HEK293 (cell line): Measurements from ENCODE around the gene PTCRA.

Source experiments
- CTCF ChIA-PET: fragments of 350-600 bp; formaldehyde crosslinking; extraction: SDS; loops from one replicate; lab custom pipeline; 2021; ENCODE audit warnings: antibody characterized with exemption; lab: Yijun Ruan, JAX
- POLR2A ChIA-PET: fragments of 300-600 bp; formaldehyde crosslinking; extraction: SDS; loops from one replicate; lab custom pipeline; 2020; ENCODE audit warnings: antibody characterized with exemption, inconsistent platforms; lab: Yijun Ruan, JAX
- H3K27ac ChIP-seq: fragments of 200-500 bp; sonication (Bioruptor generic); 2 replicates; pipeline ENCODE4 v1.5.1; 2014; ENCODE audit warnings: low read depth, low read length, control low read depth, inconsistent platforms; ENCODE audit errors: extremely low read depth
- H3K36me3 ChIP-seq, 2 experiments: fragments of 200-500 bp in 1 of 2; sonication (Bioruptor generic) in 1 of 2; 1 replicate in 1 of 2; 2 replicates in 1 of 2; pipeline ENCODE4 v1.5.1; 2014 to 2017; ENCODE audit warnings: inconsistent platforms in 2 of 2, low read length in 2 of 2; ENCODE audit not compliant: control insufficient read depth in 2 of 2, insufficient read depth in 1 of 2
- H3K4me1 ChIP-seq: fragments of 200-500 bp; sonication (Bioruptor generic); 2 replicates; pipeline ENCODE4 v1.5.1; 2014; ENCODE audit warnings: mild to moderate bottlenecking, low read length, inconsistent platforms; ENCODE audit not compliant: control insufficient read depth, insufficient read depth
- H3K4me3 ChIP-seq: 2 replicates; pipeline ENCODE4 v1.5.1; 2011; ENCODE audit warnings: low read depth, mild to moderate bottlenecking, control low read depth, low read length, moderate library complexity
- H3K9me3 ChIP-seq: fragments of 200-500 bp; sonication (Bioruptor generic); 2 replicates; pipeline ENCODE4 v1.5.1; 2014; ENCODE audit warnings: low read depth, low read length, inconsistent platforms; ENCODE audit not compliant: control insufficient read depth, insufficient read depth
- MEIS1 ChIP-seq: sonication (generic); formaldehyde crosslinking; IDR thresholded peaks from 2 replicates; pipeline ENCODE4 v1.8.1; 2022; ENCODE audit warnings: missing genetic modification reagents, mild to moderate bottlenecking, borderline replicate concordance
- RBAK ChIP-seq: fragments of 450-650 bp; formaldehyde crosslinking; IDR thresholded peaks from 2 replicates; pipeline ENCODE4 v1.5.1; 2016; ENCODE audit warnings: missing biosample characterization, missing genetic modification characterization
- SCRT2 ChIP-seq: fragments of 450-650 bp; formaldehyde crosslinking; IDR thresholded peaks from 2 replicates; pipeline ENCODE4 v1.5.1; 2016; ENCODE audit warnings: missing biosample characterization, missing genetic modification characterization
- ZBTB20 ChIP-seq: fragments of 450-650 bp; formaldehyde crosslinking; IDR thresholded peaks from 2 replicates; pipeline ENCODE4 v1.5.1; 2016; ENCODE audit warnings: missing biosample characterization, missing genetic modification characterization
- ZNF112 ChIP-seq: fragments of 450-650 bp; formaldehyde crosslinking; IDR thresholded peaks from 2 replicates; pipeline ENCODE4 v1.5.0; 2017; ENCODE audit warnings: missing biosample characterization, missing genetic modification characterization
- ZNF133 ChIP-seq: fragments of 450-650 bp; formaldehyde crosslinking; IDR thresholded peaks from 2 replicates; pipeline ENCODE4 v1.5.1; 2016; ENCODE audit warnings: missing biosample characterization, missing genetic modification characterization
- ZNF16 ChIP-seq: fragments of 450-650 bp; formaldehyde crosslinking; IDR thresholded peaks from 2 replicates; pipeline ENCODE4 v1.5.1; 2016; ENCODE audit warnings: low read depth, missing biosample characterization, missing genetic modification characterization
- ZNF292 ChIP-seq: fragments of 450-650 bp; formaldehyde crosslinking; IDR thresholded peaks from 2 replicates; pipeline ENCODE4 v1.5.1; 2016; ENCODE audit warnings: low read depth, missing biosample characterization, missing genetic modification characterization, borderline replicate concordance
- ZNF510 ChIP-seq: fragments of 450-650 bp; formaldehyde crosslinking; IDR thresholded peaks from 2 replicates; pipeline ENCODE4 v1.5.1; 2018; ENCODE audit warnings: mild to moderate bottlenecking, missing genetic modification characterization, missing biosample characterization; ENCODE audit not compliant: insufficient replicate concordance
- ZNF549 ChIP-seq: fragments of 450-650 bp; IDR thresholded peaks from 2 replicates; pipeline ENCODE4 v1.5.1; 2018; ENCODE audit warnings: missing biosample characterization, missing genetic modification characterization, mild to moderate bottlenecking, inconsistent platforms, moderate library complexity
- ZNF600 ChIP-seq: fragments of 450-650 bp; formaldehyde crosslinking; IDR thresholded peaks from 2 replicates; pipeline ENCODE4 v1.5.1; 2016; ENCODE audit warnings: missing biosample characterization, missing genetic modification characterization
- ZNF629 ChIP-seq: fragments of 450-650 bp; formaldehyde crosslinking; IDR thresholded peaks from 2 replicates; pipeline ENCODE4 v1.5.1; 2017; ENCODE audit warnings: missing biosample characterization, missing genetic modification characterization
- ZNF76 ChIP-seq: fragments of 450-650 bp; formaldehyde crosslinking; IDR thresholded peaks from 2 replicates; pipeline ENCODE4; 2016; ENCODE audit warnings: low read depth, missing biosample characterization, missing genetic modification characterization, borderline replicate concordance
- TF ChIP-seq, protein P1 (sequence below): fragments of 450-650 bp; formaldehyde crosslinking; IDR thresholded peaks from 2 replicates; pipeline ENCODE4 v1.5.1; 2016; ENCODE audit warnings: missing biosample characterization, missing genetic modification characterization
- TF ChIP-seq, protein P2 (sequence below): fragments of 450-650 bp; formaldehyde crosslinking; IDR thresholded peaks from 2 replicates; pipeline ENCODE4 v1.5.1; 2016; ENCODE audit warnings: missing biosample characterization, missing genetic modification characterization
- TF ChIP-seq, protein P3 (sequence below): fragments of 450-650 bp; formaldehyde crosslinking; IDR thresholded peaks from 2 replicates; pipeline ENCODE4 v1.5.1; 2017; ENCODE audit warnings: missing biosample characterization, missing genetic modification characterization
- TF ChIP-seq, protein P4 (sequence below): sonication (generic); formaldehyde crosslinking; IDR thresholded peaks from 2 replicates; pipeline ENCODE4 v1.8.1; 2022; ENCODE audit warnings: mild to moderate bottlenecking, moderate library complexity, missing genetic modification reagents
- TF ChIP-seq, protein P5 (sequence below): fragments of 450-650 bp; formaldehyde crosslinking; IDR thresholded peaks from 2 replicates; pipeline ENCODE4 v1.5.1; 2016; ENCODE audit warnings: missing biosample characterization, missing genetic modification characterization
- TF ChIP-seq, protein P6 (sequence below): fragments of 450-650 bp; formaldehyde crosslinking; IDR thresholded peaks from 2 replicates; pipeline ENCODE4 v1.5.1; 2017; ENCODE audit warnings: missing biosample characterization, mild to moderate bottlenecking, missing genetic modification characterization, moderate library complexity

PTCRA gene

DNA sequence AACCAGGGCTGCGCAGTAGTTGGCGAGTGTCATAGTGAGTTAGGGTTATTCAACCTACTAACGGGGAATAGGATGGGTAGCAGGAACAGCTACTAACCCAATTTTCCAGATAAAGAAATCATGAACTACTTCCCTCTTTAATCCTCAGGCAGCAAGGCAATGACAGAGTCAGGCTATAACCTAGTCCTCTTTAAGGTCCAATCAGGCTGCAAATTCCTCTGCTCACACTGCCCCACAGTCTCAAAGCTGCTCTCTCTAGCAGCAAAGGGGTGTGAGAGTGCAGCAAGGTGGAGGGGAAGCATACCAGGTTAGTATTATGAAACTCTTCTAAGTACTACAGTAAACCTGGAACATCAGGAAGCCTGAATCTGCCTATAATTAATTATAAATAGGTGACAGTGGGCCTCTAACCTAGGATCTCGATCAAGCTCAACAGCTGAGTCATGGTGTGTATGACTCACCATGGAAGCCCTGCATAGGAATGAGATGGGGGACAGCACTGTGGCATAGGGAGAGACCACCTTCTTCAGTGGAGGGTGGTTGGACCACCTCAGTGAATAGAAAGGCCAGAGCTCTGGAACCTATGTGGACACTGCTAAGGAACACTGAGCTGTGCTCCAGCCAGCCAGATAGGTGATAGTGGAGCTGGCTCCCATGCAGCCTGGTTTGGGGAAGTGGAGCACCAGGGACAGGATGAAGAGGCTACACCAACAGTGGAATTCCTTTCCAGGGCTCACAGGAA lies 55.2 kb downstream of the PTCRA start (continued):
- TF ChIP-seq, protein P1, sequence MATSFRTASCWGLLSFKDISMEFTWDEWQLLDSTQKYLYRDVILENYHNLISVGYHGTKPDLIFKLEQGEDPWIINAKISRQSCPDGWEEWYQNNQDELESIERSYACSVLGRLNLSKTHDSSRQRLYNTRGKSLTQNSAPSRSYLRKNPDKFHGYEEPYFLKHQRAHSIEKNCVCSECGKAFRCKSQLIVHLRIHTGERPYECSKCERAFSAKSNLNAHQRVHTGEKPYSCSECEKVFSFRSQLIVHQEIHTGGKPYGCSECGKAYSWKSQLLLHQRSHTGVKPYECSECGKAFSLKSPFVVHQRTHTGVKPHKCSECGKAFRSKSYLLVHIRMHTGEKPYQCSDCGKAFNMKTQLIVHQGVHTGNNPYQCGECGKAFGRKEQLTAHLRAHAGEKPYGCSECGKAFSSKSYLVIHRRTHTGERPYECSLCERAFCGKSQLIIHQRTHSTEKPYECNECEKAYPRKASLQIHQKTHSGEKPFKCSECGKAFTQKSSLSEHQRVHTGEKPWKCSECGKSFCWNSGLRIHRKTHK (tag by site-specific recombination), result no peak
- peak; percentile 50; the same call in 1 of the 2 replicates for TF ChIP-seq ZNF629 (tag by site-specific recombination)
- no peak for TF ChIP-seq ZNF549 (tag by site-specific recombination)
- peak; percentile 76 for TF ChIP-seq SCRT2 (tag by site-specific recombination)
- TF ChIP-seq ZNF600 (tag by site-specific recombination), result peak; percentile 56; the same call in 1 of the 2 replicates

DNA sequence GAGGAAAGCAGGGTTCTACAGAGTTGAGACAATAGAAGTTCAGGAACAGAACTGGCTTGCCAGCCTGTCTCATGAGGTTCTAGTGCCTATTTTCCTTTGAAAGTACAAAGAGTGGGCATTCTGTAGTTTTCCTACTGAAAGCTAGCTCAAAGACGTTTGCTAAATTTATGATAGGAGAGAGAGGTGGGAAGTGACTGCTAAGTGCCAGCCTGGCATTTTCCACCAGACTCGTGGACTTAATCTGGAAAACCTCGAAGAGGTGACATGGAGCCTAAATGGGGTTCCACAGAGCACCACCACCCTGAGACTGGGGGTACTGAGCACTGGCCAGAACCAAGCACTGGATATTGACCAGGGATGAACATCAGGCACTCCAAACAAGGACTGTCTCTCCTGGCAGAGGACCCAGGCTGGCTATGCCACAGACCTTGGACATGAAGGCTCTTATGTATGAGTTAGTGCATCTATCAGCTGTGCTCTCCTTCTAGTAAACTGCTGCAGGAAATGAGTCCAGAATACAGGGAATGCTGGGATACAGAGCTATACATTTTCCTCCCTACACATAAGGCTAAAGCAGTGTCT lies 56.0 kb downstream of the PTCRA start:
- ChIA-PET CTCF (interaction anchor here (0.9 to 3.2 kb wide), 4 partner anchors 8 to 362 kb away, joined by 3 to 20 read pairs (median 6); no protein-coding TSS in a partner anchor), POLR2A (interaction anchor here (0.5 to 4.2 kb wide), 5 partner anchors 12 to 43 kb away, joined by 4 to 20 read pairs (median 5); partner anchors contain the start of genes KLHDC3 and PPP2R5D)
- TF ChIP-seq, protein P2, sequence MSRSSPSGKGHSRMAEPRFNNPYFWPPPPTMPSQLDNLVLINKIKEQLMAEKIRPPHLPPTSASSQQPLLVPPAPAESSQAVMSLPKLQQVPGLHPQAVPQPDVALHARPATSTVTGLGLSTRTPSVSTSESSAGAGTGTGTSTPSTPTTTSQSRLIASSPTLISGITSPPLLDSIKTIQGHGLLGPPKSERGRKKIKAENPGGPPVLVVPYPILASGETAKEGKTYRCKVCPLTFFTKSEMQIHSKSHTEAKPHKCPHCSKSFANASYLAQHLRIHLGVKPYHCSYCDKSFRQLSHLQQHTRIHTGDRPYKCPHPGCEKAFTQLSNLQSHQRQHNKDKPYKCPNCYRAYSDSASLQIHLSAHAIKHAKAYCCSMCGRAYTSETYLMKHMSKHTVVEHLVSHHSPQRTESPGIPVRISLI, result no peak
- TF ChIP-seq ZNF112 (tag by site-specific recombination) (no peak), ZNF133 (tag by site-specific recombination) (no peak), ZNF510 (tag by site-specific recombination) (no peak), RBAK (no peak), ZNF76 (tag by site-specific recombination) (no peak), ZNF16 (no peak), ZNF292 (tag by site-specific recombination) (no peak), MEIS1 (CRISPR knock-in tag) (no peak), ZBTB20 (tag by site-specific recombination) (no peak)
- TF ChIP-seq, protein P3, sequence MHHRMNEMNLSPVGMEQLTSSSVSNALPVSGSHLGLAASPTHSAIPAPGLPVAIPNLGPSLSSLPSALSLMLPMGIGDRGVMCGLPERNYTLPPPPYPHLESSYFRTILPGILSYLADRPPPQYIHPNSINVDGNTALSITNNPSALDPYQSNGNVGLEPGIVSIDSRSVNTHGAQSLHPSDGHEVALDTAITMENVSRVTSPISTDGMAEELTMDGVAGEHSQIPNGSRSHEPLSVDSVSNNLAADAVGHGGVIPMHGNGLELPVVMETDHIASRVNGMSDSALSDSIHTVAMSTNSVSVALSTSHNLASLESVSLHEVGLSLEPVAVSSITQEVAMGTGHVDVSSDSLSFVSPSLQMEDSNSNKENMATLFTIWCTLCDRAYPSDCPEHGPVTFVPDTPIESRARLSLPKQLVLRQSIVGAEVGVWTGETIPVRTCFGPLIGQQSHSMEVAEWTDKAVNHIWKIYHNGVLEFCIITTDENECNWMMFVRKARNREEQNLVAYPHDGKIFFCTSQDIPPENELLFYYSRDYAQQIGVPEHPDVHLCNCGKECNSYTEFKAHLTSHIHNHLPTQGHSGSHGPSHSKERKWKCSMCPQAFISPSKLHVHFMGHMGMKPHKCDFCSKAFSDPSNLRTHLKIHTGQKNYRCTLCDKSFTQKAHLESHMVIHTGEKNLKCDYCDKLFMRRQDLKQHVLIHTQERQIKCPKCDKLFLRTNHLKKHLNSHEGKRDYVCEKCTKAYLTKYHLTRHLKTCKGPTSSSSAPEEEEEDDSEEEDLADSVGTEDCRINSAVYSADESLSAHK (tag by site-specific recombination), result no peak
- TF ChIP-seq, protein P4, sequence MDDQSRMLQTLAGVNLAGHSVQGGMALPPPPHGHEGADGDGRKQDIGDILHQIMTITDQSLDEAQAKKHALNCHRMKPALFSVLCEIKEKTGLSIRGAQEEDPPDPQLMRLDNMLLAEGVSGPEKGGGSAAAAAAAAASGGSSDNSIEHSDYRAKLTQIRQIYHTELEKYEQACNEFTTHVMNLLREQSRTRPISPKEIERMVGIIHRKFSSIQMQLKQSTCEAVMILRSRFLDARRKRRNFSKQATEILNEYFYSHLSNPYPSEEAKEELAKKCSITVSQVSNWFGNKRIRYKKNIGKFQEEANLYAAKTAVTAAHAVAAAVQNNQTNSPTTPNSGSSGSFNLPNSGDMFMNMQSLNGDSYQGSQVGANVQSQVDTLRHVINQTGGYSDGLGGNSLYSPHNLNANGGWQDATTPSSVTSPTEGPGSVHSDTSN (CRISPR knock-in tag), result no peak
- TF ChIP-seq, protein P5, sequence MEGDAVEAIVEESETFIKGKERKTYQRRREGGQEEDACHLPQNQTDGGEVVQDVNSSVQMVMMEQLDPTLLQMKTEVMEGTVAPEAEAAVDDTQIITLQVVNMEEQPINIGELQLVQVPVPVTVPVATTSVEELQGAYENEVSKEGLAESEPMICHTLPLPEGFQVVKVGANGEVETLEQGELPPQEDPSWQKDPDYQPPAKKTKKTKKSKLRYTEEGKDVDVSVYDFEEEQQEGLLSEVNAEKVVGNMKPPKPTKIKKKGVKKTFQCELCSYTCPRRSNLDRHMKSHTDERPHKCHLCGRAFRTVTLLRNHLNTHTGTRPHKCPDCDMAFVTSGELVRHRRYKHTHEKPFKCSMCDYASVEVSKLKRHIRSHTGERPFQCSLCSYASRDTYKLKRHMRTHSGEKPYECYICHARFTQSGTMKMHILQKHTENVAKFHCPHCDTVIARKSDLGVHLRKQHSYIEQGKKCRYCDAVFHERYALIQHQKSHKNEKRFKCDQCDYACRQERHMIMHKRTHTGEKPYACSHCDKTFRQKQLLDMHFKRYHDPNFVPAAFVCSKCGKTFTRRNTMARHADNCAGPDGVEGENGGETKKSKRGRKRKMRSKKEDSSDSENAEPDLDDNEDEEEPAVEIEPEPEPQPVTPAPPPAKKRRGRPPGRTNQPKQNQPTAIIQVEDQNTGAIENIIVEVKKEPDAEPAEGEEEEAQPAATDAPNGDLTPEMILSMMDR (tag by site-specific recombination), result no peak
- TF ChIP-seq, protein P6, sequence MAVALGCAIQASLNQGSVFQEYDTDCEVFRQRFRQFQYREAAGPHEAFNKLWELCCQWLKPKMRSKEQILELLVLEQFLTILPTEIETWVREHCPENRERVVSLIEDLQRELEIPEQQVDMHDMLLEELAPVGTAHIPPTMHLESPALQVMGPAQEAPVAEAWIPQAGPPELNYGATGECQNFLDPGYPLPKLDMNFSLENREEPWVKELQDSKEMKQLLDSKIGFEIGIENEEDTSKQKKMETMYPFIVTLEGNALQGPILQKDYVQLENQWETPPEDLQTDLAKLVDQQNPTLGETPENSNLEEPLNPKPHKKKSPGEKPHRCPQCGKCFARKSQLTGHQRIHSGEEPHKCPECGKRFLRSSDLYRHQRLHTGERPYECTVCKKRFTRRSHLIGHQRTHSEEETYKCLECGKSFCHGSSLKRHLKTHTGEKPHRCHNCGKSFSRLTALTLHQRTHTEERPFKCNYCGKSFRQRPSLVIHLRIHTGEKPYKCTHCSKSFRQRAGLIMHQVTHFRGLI, result no peak
- no peak overlapping the region for H3K27ac ChIP-seq
- H3K9me3 ChIP-seq, result no peaks in the 10 kb centered on the region
- peaks cover 4 to 28% of the 10 kb centered on the region in 2 experiments; a peak in 2 of 3 replicates for H3K36me3 ChIP-seq
- H3K4me1 ChIP-seq, result no peaks in the 10 kb centered on the region
- no peak overlapping the region for H3K4me3 ChIP-seq
